OCI-LY7 (cell line): Measurements from ENCODE around the gene DSCAM. TPM values are rescaled to one million over a fixed set of nuclear protein-coding genes. Genes with fewer than 3 reads are reported as not detected.

Experiments
- BruUV-seq: library from RNA; stranded (reverse); fragments of 400-500 nt; replicated peaks from 2 replicates; lab custom pipeline; 2021; lab: Mats Ljungman, UMichigan
- CTCF ChIA-PET: fragments of 300-600 bp; sonication (Branson Sonifier 250); formaldehyde crosslinking; loops from one replicate; lab custom pipeline; 2022; ENCODE audit warnings: antibody characterized with exemption; ENCODE audit not compliant: unreplicated experiment; lab: Charles Lee
- POLR2A ChIA-PET: fragments of 300-600 bp; sonication (Branson Sonifier 250); formaldehyde crosslinking; loops from one replicate; lab custom pipeline; 2022; ENCODE audit warnings: antibody characterized with exemption; lab: Charles Lee
- DNase-seq: peaks from one replicate; pipeline ENCODE4 v3.0.0-alpha.2; 2015; ENCODE audit warnings: low spot score
- H2AFZ ChIP-seq: fragments of 200-600 bp; sonication (generic), shearing (Covaris generic); 2 replicates; pipeline ENCODE4 v1.6.1; 2014; ENCODE audit warnings: mild to moderate bottlenecking, antibody characterized with exemption, low read length, moderate library complexity
- H3K27ac ChIP-seq: fragments of 200-600 bp; sonication (generic); 2 replicates; pipeline ENCODE4 v1.5.1; 2014; ENCODE audit warnings: mixed run types, low read depth, mild to moderate bottlenecking, moderate library complexity, low read length, inconsistent platforms; ENCODE audit not compliant: poor library complexity, severe bottlenecking
- H3K36me3 ChIP-seq: fragments of 200-600 bp; sonication (generic); 2 replicates; pipeline ENCODE4 v1.6.1; 2014; ENCODE audit warnings: mild to moderate bottlenecking, antibody characterized with exemption, low read length, moderate library complexity, mixed read lengths; ENCODE audit not compliant: insufficient read depth
- H3K4me1 ChIP-seq: fragments of 200-600 bp; sonication (generic); 2 replicates; pipeline ENCODE4 v1.5.1; 2014; ENCODE audit warnings: mild to moderate bottlenecking, low read length; ENCODE audit not compliant: insufficient read depth, poor library complexity, severe bottlenecking
- H3K4me2 ChIP-seq: fragments of 200-600 bp; sonication (generic); 2 replicates; pipeline ENCODE4 v1.6.1; 2014; ENCODE audit warnings: mild to moderate bottlenecking, low read length
- H3K4me3 ChIP-seq: fragments of 200-600 bp; sonication (generic); 2 replicates; pipeline ENCODE4 v1.5.1; 2014; ENCODE audit warnings: mild to moderate bottlenecking, low read depth, low read length; ENCODE audit not compliant: poor library complexity, severe bottlenecking
- H3K79me2 ChIP-seq: fragments of 200-600 bp; sonication (generic); 2 replicates; pipeline ENCODE4 v1.6.1; 2016; ENCODE audit warnings: low read depth, mild to moderate bottlenecking, low read length, moderate library complexity, mixed read lengths; ENCODE audit not compliant: insufficient read depth
- H3K9me2 ChIP-seq: fragments of 200-600 bp; sonication (generic); 2 replicates; pipeline ENCODE4 v1.6.1; 2016; ENCODE audit warnings: mild to moderate bottlenecking, low read length, mixed read lengths; ENCODE audit not compliant: insufficient read depth
- H3K9me3 ChIP-seq: fragments of 200-600 bp; sonication (generic); 2 replicates; pipeline ENCODE4 v1.6.1; 2014; ENCODE audit warnings: mild to moderate bottlenecking, mixed run types, low read length, mixed read lengths
- H4K20me1 ChIP-seq: fragments of 200-600 bp; sonication (generic); 2 replicates; pipeline ENCODE4 v1.6.1; 2014; ENCODE audit warnings: mild to moderate bottlenecking, antibody characterized with exemption, low read length, moderate library complexity, mixed read lengths; ENCODE audit not compliant: insufficient read depth
- CTCF ChIP-seq: fragments of 200-600 bp; sonication (generic); conservative IDR thresholded peaks from 2 replicates; pipeline ENCODE4 v1.5.1; 2014; ENCODE audit warnings: mild to moderate bottlenecking, antibody characterized with exemption, low read length, moderate library complexity, mixed read lengths
- EZH2phosphoT487 ChIP-seq: fragments of 200-600 bp; sonication (generic); IDR thresholded peaks from 2 replicates; pipeline ENCODE4 v1.6.1; 2018; ENCODE audit warnings: low read depth, borderline replicate concordance, mild to moderate bottlenecking, mixed run types, antibody characterized with exemption, low read length, moderate library complexity, mixed read lengths
- intact Hi-C: fragments of 100-400 bp; cut with micrococcal nuclease; formaldehyde crosslinking; loops from one replicate; pipeline ENCODE4 v1.10.0; 2022; ENCODE audit not compliant: unreplicated experiment
- total RNA-seq, 2 experiments: library from RNA; depleted of rRNA in 1 of 2; stranded (reverse); fragments of >200 nt in 1 of 2; shearing (Covaris generic) in 1 of 2; gene quantifications; 2 replicates each; pipeline ENCODE4 v1.2.3, GENCODE V29; 2014 to 2022

DSCAM gene
- total RNA-seq, 2 experiments from 2014 or later, result not detected

DNA sequence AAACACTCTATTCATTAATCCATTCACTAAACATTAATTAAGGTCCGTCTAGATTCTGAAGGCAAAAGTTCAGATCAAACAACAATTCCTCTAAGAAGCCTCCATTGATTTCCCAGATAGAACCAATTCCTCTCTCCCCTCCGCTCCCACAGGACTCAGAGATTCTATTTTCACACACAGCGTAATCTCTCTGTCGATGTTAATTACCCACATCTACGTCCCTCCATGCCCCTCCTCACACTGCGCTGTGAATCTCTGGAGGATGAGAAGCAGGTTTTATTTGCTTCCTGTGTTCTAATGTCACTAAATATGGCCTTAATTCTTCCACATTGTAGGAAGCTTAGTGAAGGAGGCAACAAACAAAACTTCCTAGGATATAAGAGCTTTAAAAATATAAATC lies 306.7 kb downstream of the DSCAM start:
- H3K9me2 ChIP-seq, result no peaks in the 10 kb centered on the region
- no peak overlapping the region for H2AFZ ChIP-seq
- no peaks in the 10 kb centered on the region for H3K9me3 ChIP-seq
- no peak overlapping the region for H3K4me3 ChIP-seq
- H4K20me1 ChIP-seq, result no peaks in the 10 kb centered on the region
- intact Hi-C loops, result no loop called here
- no peak overlapping the region for H3K27ac ChIP-seq
- BruUV-seq, result no TSS peak
- H3K79me2 ChIP-seq, result no peaks in the 10 kb centered on the region
- no peaks in the 10 kb centered on the region for H3K36me3 ChIP-seq
- TF ChIP-seq EZH2phosphoT487 (no peak), CTCF (no peak)
- no peaks in the 10 kb centered on the region for H3K4me1 ChIP-seq
- DNase-seq, result no peak
- H3K4me2 ChIP-seq, result no peak overlapping the region
- POLR2A ChIA-PET, result no interaction called here
- CTCF ChIA-PET, result no interaction called here

- BruUV-seq, result no TSS peak
- Histone ChIP-seq H3K4me3 (no peak overlapping the region), H2AFZ (no peak overlapping the region), H3K4me2 (no peak overlapping the region), H3K9me2 (no peaks in the 10 kb centered on the region), H4K20me1 (no peaks in the 10 kb centered on the region), H3K9me3 (no peaks in the 10 kb centered on the region), H3K27ac (no peak overlapping the region), H3K36me3 (no peaks in the 10 kb centered on the region), H3K4me1 (no peaks in the 10 kb centered on the region), H3K79me2 (no peaks in the 10 kb centered on the region)
- no peak for TF ChIP-seq CTCF
- TF ChIP-seq EZH2phosphoT487, result no peak
- intact Hi-C loops, result no loop called here
- DNase-seq, result no peak
- ChIA-PET CTCF (no interaction called here), POLR2A (no interaction called here)
These were observed 312.1 kb downstream of the DSCAM start for GRCh38 chr21:40534886-40535285.

GRCh38 chr21:40531431-40532110 lies 315.4 kb downstream of the DSCAM start:
- Histone ChIP-seq H4K20me1 (no peaks in the 10 kb centered on the region), H3K4me2 (no peak overlapping the region), H3K4me3 (no peak overlapping the region), H3K27ac (no peak overlapping the region), H3K36me3 (no peaks in the 10 kb centered on the region), H3K79me2 (no peaks in the 10 kb centered on the region), H3K9me3 (no peaks in the 10 kb centered on the region), H2AFZ (no peak overlapping the region), H3K9me2 (no peaks in the 10 kb centered on the region), H3K4me1 (no peaks in the 10 kb centered on the region)
- no peak for TF ChIP-seq CTCF
- TF ChIP-seq EZH2phosphoT487, result no peak
- ChIA-PET POLR2A (no interaction called here), CTCF (no interaction called here)
- no TSS peak for BruUV-seq
- no peak for DNase-seq
- intact Hi-C loops, result no loop called here
